ENCODE measurements around the gene CLCA2. TPM values are rescaled to one million over a fixed set of nuclear protein-coding genes. Genes with fewer than 3 reads are reported as not detected.

CLCA2 gene
- total and polyA plus RNA-seq, 2 of the 8 experiments (the other 6 are each of a cell fraction or from before 2014, with no cell fraction given), result not detected

DNA sequence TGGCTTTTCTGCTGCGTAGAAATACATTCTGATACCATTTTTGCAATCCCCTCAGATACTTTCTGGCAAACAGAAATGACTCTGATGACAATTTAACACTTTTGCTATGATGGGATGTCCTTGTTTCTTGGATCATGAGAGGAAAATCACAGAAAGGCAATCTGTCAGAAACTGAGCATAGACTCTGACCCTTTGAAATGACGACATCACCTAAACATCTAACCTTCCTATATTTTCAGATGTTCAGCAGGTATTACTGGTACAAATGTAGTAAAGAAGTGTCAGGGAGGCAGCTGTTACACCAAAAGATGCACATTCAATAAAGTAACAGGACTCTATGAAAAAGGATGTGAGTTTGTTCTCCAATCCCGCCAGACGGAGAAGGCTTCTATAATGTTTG, 58.0 kb downstream of the CLCA2 start (continued):
- TF ChIP-seq ASH2L (IDR thresholded peaks at IDR 0.05; ENCODE audit: low read length), result no peak
- TF ChIP-seq SIRT6 (IDR thresholded peaks at IDR 0.05; ENCODE audit: low read length), result no peak
- no peak for TF ChIP-seq KDM5A (IDR thresholded peaks at IDR 0.05; ENCODE audit: low read length)

Measured in H1 (cell line).